CMK (cell line): ENCODE results near the gene PIK3C2G.

Experiments used
- DNase-seq: peaks from one replicate; pipeline ENCODE4 v3.0.0-alpha.2; 2010; ENCODE audit warnings: low read depth

Gene PIK3C2G

GRCh38 chr12:18345021-18345735, 83.9 kb downstream of the PIK3C2G start:
- DNase-seq, result no peak

- DNase-seq, result no peak
Measured at GRCh38 chr12:18352312-18352711, 91.0 kb downstream of the PIK3C2G start.

DNA sequence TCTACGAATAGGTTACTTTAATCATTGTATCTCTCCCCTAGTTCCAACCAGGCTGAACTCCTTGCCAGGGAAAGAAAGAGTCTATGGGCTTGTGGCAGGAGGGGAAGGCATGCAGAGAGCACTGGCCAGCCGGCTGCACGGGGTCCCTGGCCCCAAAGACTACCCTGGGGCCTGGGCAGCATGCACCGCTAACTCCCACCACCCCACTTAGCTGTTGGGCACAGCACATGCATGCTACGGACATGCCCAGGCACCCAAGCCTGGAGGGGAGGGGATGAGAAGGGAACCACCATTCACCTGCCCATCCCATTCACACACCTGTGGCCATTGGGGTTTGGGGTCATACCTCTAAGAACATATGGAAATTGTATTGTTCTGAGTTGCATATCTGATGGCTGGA, 94.1 kb downstream of the PIK3C2G start:
- no peak for DNase-seq

DNA sequence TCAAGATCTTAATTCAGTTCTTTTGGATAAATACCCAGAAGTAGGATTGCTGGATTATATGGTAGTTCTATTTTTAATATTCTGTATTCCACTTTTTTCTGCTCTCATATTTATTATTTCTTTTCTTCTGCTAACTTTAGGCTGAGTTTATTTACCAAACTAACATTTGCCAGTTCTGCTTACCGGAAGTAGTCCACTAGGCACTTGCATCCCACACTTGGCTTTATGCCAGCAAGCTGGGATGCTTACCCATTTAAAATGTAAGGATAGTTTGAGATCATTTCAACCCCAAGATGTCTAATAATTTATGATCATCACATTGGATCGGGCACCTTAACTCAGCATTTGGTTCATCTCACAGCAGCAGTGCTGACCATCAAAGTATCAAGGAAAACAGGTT, 96.8 kb downstream of the PIK3C2G start:
- DNase-seq, result no peak

DNA sequence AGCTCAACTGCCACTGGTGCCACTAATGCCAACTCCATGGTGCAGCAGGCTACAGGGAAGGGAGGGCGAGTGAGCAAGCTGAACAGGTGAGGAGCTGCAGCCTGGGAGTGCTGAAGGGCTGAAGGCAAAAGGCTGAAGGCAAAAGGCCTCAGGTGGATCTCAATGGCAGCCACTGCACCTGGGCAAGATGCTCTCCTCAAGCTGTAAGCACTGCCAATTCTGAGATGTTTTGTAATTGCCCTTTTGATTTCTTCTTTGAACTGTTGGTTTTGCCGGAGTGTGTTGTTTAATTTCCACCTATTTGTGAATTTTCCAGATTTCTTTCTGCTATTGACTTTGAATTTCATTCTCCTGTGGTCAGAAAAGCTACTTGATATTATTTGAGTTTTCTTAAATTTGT, 97.6 kb downstream of the PIK3C2G start:
- DNase-seq, result no peak

DNA sequence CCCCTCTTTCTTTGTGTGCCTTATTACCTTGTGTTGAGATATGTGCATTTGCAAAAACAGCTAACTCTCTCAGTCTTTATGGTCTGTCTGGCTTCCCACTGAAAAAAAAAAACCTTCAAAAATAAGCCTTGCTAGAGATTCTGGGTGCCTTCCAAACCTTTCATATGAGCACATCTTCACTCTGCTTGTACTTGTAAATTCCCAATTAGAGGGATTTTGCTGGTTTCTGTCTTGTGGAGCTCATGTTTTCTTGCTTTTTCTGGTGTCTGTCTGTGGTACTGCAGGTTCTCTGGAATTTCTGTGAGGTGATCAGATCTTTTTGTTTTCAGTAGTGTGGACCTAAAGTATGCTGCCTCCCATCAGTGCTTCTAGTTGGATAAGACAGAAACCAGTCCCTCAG, 100.1 kb downstream of the PIK3C2G start:
- no peak for DNase-seq

- DNase-seq, result no peak
Measured at GRCh38 chr12:18363321-18363720, 102.0 kb downstream of the PIK3C2G start.

- no peak for DNase-seq
Measured at GRCh38 chr12:18368594-18368993, 107.3 kb downstream of the PIK3C2G start.

- no peak for DNase-seq
Measured at GRCh38 chr12:18373181-18373580, 111.9 kb downstream of the PIK3C2G start.

DNA sequence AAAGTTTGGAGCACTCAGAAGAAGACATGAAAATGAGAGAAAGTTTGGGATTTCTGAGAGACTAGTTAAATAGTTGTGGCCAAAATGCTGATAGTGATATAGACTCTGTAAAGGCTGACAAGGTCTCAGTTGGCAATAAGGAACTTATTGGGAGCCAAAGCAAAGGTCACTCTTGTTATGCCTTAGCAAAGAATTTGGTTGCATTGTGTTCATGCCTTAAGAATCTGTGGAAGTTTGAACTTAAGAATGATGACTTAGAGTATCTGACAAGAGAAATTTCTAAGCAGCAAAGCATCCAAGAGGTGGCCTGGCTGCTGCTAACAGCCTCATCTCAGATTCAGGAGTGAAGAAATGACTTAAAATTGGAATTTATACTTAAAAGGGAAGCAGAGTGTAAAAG, 113.8 kb downstream of the PIK3C2G start:
- no peak for DNase-seq

GRCh38 chr12:18375583-18375982, 114.3 kb downstream of the PIK3C2G start:
- no peak for DNase-seq

DNA sequence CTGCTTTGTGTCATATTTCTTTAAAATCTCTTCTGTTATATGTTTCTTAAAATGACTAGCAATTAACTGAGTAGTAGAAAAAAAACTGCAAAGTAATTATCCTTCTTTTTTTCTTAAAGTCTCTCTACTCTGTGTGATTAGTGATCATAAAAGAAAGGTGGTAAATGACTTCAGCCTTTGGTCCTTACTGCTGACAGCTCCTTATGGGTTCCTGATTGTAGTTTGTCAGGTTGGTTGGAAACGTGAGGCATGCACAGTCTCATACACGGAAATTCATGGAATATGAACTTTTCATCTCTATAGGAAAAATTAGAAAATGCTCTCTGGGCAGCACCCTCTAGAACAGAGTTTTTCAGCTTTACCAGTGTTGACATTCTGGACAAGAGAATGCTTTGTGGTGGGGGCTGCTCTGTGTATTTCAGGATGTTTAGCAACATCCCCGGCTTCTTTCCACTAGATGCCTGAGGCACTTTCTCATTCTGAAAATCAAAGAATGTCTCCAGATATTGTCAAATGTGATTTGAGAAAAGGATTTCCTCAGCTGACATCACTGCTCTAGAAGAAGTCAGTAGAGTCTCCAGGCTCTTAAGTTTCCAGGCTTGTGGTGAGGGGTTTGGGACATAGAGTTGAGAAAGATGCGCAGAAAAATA, 121.0 kb downstream of the PIK3C2G start:
- DNase-seq, result no peak

- no peak for DNase-seq
Measured at GRCh38 chr12:18383203-18383602, 121.9 kb downstream of the PIK3C2G start.

- no peak for DNase-seq
Measured at GRCh38 chr12:18387706-18388105, 126.4 kb downstream of the PIK3C2G start.

- no peak for DNase-seq
Measured at GRCh38 chr12:18389820-18390219, 128.5 kb downstream of the PIK3C2G start.

- DNase-seq, result no peak
Measured at GRCh38 chr12:18391151-18391550, 129.8 kb downstream of the PIK3C2G start.

- DNase-seq, result no peak
Measured at GRCh38 chr12:18394742-18395141, 133.4 kb downstream of the PIK3C2G start.

- no peak for DNase-seq
Measured at GRCh38 chr12:18400186-18400585, 138.9 kb downstream of the PIK3C2G start.

- no peak for DNase-seq
Measured at GRCh38 chr12:18402872-18403611, 141.7 kb downstream of the PIK3C2G start.

GRCh38 chr12:18411453-18411852, 150.1 kb downstream of the PIK3C2G start:
- no peak for DNase-seq

DNA sequence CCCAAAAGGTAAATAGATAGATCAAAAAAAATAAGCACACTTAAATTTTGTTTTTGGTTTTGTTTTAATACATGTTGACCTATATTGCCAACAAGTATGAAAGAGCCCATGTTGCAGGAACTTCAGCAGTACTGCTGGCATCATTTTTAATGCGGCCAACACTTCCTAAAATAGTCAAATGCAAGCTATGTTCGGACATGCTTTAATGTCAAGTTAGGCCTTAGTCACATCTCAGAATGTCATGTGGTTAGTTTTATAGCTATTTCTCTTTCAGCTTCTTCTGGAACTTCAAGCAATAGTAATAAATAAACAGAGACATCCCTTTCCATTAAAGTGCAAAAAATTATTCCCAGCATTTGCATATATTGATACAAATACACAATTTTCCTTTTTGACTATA, 153.4 kb downstream of the PIK3C2G start:
- no peak for DNase-seq

DNA sequence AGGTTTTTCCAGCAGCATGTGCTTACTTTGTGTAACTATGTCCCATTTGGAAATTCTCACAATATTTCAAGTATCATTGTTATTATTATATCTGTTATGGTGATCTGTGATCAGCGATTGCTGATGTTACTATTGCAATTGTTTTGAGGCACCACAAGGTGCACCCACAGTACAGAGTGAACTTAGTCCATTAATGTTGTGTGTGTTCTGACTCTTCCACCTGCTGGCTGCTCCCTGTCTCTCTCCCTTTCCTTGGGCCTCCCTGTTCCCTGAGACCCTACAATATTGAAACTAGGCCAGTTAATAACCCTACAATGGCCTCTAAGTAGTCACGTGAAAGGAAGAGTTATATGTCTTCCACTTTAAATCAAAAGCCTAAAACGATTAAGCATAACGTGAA, 153.9 kb downstream of the PIK3C2G start:
- DNase-seq, result no peak

- DNase-seq, result no peak
Measured at GRCh38 chr12:18416412-18416811, 155.1 kb downstream of the PIK3C2G start.
